Epithelial cell of esophagus (primary cell): ENCODE data around the gene CDH19.

Experiments used
- DNase-seq: peaks from one replicate; pipeline ENCODE4 v3.0.0; 2010; ENCODE audit warnings: low read depth
- H3K4me3 ChIP-seq: 2 replicates; pipeline ENCODE4 v1.5.1; 2011; ENCODE audit warnings: mild to moderate bottlenecking, low read length, control low read depth
- CTCF ChIP-seq: IDR thresholded peaks from 2 replicates; pipeline ENCODE4 v1.5.1; 2011; ENCODE audit warnings: low read depth, mild to moderate bottlenecking, low read length, control low read depth, inconsistent platforms; ENCODE audit not compliant: insufficient read depth; ENCODE audit errors: missing control alignments

The CDH19 gene

DNA sequence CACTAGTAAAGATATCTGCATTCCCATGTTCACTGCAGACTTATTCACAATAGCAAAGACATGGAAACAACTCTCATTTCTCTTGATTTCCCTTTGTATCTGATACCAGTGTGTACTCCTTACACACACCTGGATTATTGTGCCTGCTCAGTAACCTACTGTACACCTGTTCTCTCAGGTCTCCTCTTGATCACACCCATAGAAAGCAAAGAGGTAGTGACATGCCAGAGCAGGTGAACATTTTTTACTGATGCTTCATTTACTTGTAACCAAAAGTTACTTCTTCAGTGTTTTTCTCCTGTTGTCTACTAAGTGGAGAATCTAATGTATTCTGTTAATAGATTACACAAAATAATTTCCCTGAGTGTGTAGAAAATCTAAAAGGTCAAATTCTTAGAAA is 46.8 kb downstream of the CDH19 start:
- DNase-seq, result peak; percentile 50
- no peak for TF ChIP-seq CTCF
- H3K4me3 ChIP-seq, result no peak overlapping the region

DNA sequence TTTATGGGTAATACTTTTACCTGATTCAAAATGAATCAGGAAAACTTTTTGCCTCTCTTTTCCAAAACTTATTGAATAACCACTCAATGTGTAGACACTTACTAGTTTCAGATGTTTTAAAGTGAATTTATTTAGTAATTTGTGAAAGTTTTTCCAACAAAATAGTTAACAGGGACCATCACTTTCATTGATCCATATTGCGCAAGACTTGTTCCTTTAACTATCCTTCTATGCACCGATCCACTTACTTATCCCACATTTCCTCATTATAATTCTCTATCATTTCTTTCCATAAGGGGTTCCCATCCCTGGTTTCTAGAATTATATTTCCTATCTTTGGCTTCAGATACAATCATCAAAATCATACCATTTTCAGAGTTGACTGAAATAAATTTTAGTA is 48.3 kb downstream of the CDH19 start:
- no peak overlapping the region for H3K4me3 ChIP-seq
- TF ChIP-seq CTCF, result no peak
- DNase-seq, result no peak

GRCh38 chr18:66553824-66554223 is 50.1 kb downstream of the CDH19 start:
- peak; percentile 51 for DNase-seq
- no peak overlapping the region for H3K4me3 ChIP-seq
- no peak for TF ChIP-seq CTCF

GRCh38 chr18:66550366-66550765 is 53.5 kb downstream of the CDH19 start:
- no peak for DNase-seq
- H3K4me3 ChIP-seq, result no peak overlapping the region
- no peak for TF ChIP-seq CTCF

DNA sequence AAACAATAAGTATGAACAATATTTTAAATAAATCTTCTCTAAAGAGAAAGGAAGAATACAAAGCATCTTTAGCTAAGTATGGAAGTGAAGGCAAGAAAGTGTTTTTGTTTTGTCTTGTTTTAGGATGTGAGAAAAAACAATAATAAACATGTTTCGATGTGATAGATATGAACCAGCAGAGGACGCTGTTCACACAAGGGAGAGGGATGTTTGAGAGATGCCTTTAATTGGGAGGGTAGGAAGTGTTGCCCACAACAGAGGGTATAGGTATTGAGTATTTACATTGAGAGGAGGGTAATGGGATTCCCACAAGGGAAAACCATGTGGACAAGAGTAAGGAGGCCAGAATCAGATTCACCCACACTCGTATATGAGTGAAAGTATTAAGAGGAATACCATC is 55.1 kb downstream of the CDH19 start:
- DNase-seq, result peak; percentile 4
- peak; percentile 30 for TF ChIP-seq CTCF

GRCh38 chr18:66534110-66534509 is 69.8 kb downstream of the CDH19 start:
- no peak for TF ChIP-seq CTCF

More for the DNA sequence above, 55.1 kb downstream of the CDH19 start:
- no peak overlapping the region for H3K4me3 ChIP-seq

GRCh38 chr18:66533693-66534092 is 70.2 kb downstream of the CDH19 start:
- peak; percentile 17 for TF ChIP-seq CTCF
- DNase-seq, result no peak
- no peak overlapping the region for H3K4me3 ChIP-seq

More at GRCh38 chr18:66534110-66534509, 69.8 kb downstream of the CDH19 start:
- no peak for DNase-seq
- H3K4me3 ChIP-seq, result no peak overlapping the region
